ENCODE data around the gene RPS6KA2. TPM values are rescaled to one million over a fixed set of nuclear protein-coding genes. Genes with fewer than 3 reads are reported as not detected.

The RPS6KA2 gene
- 25.9 TPM for polyA plus RNA-seq (ENCODE audit: insufficient read length)

GRCh38 chr6:166627033-166627874, at the start of gene RPS6KA2:
Gene RPS6KA2 (minus strand): TSS chr6:166627251. CDS start chr6:166627019, 232 bp downstream.
- peak; percentile 99 for DNase-seq

- DNase-seq, result no peak
Observed at GRCh38 chr6:166676270-166676860, 49.3 kb upstream of the RPS6KA2 start.

GRCh38 chr6:166675736-166676135, 48.7 kb upstream of the RPS6KA2 start:
- DNase-seq, result no peak

- no peak for DNase-seq
Observed at GRCh38 chr6:166673309-166673708, 46.3 kb upstream of the RPS6KA2 start.

GRCh38 chr6:166672624-166673206, 45.7 kb upstream of the RPS6KA2 start:
- no peak for DNase-seq

- no peak for DNase-seq
Observed at GRCh38 chr6:166672146-166672545, 45.1 kb upstream of the RPS6KA2 start.

- no peak for DNase-seq
Observed at GRCh38 chr6:166671434-166672081, 44.5 kb upstream of the RPS6KA2 start.

- DNase-seq, result no peak
Observed at GRCh38 chr6:166670894-166671293, 43.8 kb upstream of the RPS6KA2 start.

GRCh38 chr6:166670013-166670412, 43.0 kb upstream of the RPS6KA2 start:
- no peak for DNase-seq

- DNase-seq, result no peak
Observed at GRCh38 chr6:166667796-166668610, 41.0 kb upstream of the RPS6KA2 start.

- no peak for DNase-seq
Observed at GRCh38 chr6:166664135-166664534, 37.1 kb upstream of the RPS6KA2 start.

GRCh38 chr6:166663568-166663967, 36.5 kb upstream of the RPS6KA2 start:
- DNase-seq, result no peak

- no peak for DNase-seq
Observed at GRCh38 chr6:166662690-166663089, 35.6 kb upstream of the RPS6KA2 start.

- DNase-seq, result no peak
Observed at GRCh38 chr6:166661327-166662085, 34.5 kb upstream of the RPS6KA2 start.

GRCh38 chr6:166660157-166660688, 33.2 kb upstream of the RPS6KA2 start:
- no peak for DNase-seq

GRCh38 chr6:166659581-166659980, 32.5 kb upstream of the RPS6KA2 start:
- DNase-seq, result no peak

GRCh38 chr6:166658792-166659150, 31.7 kb upstream of the RPS6KA2 start:
- DNase-seq, result no peak

GRCh38 chr6:166658115-166658791, 31.2 kb upstream of the RPS6KA2 start:
- DNase-seq, result no peak

GRCh38 chr6:166657531-166657930, 30.5 kb upstream of the RPS6KA2 start:
- no peak for DNase-seq

Measured in hindlimb muscle (tissue), 1 donor.